NCI-H2107 treated with DMSO at 0.1 percent for 48 hours (cell line): Measurements from ENCODE around the gene MROH8.
"Not testable (repeated sequence)": the region's sequence is repeated elsewhere in the genome, so short reads cannot be mapped to it uniquely, and the experiment has no call there.

Source experiments
- DNase-seq: peaks from one replicate; lab custom pipeline; 2025; ENCODE audit not compliant: unreplicated experiment; lab: John Stamatoyannopoulos, UW

Gene MROH8

DNA sequence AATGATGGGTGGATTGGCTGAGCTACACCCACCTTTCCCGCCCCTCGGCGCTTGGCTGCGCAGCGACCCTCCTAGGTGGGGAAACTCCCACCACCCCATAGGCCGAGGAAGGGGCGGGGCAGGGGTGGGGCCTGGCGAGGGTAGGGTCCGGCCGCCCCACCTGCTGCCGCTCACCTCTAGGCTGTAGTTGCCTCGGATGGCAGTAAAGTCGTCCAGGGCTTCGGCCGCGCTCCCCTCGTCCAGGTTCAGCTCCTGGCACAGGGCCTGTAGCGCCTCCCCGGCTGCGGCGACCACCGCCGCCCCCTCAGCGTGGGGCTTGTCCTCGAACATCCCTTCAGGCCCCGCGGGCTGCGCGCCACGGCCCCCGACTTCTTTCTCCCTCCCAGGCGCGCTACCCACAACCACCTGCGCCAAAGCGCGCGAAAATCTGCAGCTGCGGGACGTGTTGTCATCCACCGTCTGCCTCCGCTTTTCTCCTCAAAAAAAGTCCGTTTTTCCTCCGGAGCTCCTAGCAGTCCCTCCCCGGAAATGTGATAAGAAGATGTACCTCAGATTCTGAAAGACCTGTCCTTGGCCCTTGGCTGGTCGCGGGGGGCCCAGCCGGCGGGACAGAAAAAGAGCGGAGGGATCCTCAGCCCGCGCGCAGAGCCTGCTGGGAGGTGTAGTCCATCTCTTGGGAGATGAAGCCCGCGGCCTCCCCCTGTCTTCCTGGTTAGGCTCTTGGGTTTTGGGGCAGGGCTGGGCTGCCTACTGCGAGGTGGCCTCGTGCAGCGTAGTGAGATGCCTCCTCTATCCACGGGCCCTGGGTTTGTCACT, 83.5 kb downstream of the MROH8 start, which contains the start of gene RBL1:
Gene RBL1, minus strand, starts transcription at position 399 of the 816 bp plus-strand sequence. Its CDS starts 69 bp downstream, at position 330.
- DNase-seq, result peak; percentile 43

GRCh38 chr20:37095108-37095598, 84.2 kb downstream of the MROH8 start:
- DNase-seq, result no peak

- no peak for DNase-seq
Measured at GRCh38 chr20:37090407-37090806, 88.9 kb downstream of the MROH8 start.

DNA sequence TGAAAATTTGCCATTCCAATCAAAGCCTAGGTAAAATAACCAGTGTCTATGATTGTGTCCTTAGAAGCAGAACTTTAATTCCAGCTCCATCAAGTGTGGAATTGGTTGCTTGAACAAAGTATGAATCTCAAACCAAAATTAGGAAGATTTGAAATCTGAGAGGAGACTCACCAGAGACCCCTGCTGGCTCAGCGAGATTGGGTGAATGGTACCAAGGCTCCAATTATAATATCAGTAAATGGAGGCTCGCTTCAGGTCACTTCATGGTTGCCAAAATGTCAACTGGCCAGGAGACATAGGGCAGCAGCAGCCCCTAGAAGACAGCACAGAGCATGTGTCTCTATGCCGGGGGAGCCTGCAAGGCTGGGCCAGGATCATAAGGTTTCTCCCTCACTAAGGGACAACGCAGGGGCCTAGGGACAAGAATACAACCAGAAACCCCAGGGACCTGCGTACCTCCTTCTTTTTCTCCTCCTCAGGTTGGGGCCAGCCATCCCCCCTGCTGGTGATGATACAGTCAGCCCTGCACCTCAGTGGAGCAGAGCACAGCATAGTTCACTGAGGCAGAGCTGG, 97.5 kb downstream of the MROH8 start:
- DNase-seq, result no peak

DNA sequence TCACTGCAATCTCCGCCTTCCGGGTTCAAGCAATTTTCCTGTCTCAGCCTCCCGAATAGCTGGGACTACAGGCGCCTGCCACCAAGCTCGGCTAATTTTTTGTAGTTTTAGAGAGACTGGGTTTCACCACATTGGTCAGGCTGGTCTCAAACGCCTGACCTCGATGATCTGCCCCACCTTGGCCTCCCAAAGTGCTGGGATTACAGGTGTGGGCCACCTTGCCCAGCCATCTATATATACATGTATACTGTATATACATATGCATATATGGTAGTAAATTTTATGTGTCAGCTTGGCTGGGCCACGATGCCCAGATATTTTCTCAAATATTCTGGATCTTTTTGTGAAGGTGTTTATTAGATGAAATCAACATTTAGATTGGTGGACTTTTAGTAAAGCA, 102.3 kb downstream of the MROH8 start:
- DNase-seq, result no peak

DNA sequence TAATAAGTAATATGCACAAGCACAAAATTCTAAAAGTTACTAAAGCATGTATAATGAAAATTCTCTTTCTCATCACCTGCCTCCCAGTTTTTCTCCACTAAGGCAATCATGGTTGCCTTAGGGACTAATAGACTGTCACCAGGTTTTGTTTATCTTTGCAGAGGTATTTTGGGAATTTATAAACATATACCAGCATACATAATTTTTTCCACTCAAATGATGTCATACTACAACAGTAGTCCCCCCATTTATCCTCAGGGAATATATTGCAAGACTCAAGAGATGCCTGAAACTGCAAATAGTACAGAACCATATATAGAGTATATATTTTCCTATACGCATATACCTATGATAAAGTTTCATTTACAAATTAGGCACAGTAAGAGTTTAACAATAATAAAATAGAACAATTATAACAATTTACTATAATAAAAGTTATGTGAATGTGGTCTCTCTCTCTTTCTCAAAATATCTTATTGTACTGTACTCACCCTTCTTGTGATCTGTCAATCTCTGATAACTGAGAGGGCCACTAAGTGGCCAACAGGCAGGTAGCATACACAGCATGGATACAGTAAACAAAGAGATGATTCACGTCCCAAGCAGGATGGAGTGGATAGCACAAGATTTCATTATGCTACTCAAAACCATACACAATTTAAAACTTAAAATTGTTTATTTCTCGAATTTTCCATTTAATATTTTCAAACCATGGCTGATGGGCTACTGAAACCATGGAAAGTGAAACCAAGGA, 103.2 kb downstream of the MROH8 start:
- no peak for DNase-seq

DNA sequence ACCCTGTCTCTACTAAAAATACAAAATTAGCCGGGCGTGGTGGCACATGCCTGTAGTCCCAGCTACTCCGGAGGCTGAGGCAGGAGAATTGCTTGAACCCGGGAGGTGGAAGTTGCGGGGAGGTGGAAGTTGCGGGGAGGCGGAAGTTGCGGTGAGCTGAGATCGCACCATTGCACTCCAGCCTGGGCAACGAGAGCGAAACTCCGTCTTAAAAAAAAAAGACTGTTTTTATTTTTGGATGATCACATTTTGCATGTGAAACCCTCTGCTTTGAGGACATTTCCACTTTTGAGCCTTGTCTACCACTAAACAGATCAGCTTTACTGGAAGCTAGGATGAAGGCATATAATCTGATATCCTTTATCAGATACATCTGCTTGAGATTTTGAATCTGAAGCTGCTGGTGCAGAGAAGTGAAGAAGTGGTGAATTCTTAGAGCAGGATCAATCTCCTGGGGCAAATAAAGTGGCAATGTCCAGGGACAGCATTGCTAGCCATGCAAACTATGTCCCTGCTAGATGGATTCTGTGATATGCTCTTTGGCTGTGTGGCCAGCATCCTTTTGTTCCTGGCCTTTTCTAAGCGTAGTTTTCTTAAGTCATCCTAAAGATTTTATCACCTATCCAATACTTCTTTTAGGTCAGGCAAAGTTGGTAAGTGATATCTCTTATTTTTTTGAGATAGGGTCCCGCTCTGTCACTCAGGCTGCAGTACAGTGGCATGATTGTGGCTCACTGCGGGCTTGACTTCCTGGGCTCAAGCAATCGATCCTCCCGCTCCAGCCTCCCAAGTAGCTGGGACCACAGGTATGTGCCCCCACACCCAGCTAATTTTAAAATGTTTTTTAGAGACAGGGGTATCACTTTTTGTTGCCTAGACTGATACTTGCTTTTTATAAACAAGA, 106.8 kb downstream of the MROH8 start:
- DNase-seq, result no peak

DNA sequence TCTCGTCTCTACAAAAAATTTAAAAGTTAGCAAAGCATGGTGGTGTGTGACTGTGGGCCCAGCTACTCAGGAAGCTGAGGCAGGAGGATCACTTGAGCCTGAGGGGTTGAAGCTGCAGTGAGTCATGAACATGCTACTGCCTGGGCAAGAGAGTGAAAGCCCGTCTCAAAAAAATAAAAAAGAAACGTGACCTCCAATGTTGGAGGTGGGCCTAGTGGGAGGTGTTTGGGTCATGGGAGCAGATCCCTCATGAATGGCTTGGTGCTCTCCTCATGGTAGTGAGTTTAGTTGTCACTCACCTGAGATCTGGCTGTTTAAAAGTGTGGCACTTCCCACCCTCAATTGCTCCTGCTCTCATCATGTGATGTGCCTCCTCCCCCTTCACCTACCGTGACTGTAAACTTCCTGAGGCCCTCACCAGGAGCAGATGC, 107.9 kb downstream of the MROH8 start:
- DNase-seq, result no peak

- not testable (repeated sequence) for DNase-seq
Measured at GRCh38 chr20:37069563-37069962, 109.8 kb downstream of the MROH8 start.

DNA sequence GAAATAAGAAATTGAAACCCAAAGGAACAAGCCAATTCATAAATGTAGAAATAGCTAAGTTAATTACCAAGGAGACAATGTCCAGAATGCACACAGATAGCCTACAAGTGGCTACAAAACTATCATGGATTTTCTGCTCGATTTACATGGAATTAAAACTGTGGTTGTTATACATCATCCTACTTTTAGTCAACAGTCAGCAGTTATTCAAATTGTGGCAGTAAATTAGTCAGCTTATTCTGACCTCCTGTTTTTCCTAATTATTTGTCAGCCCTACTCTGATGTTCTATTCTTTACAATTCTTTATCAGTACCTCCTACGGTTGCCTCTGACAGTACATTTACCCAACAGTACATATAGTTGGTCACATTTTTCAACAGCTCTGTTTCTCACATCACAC, 113.2 kb downstream of the MROH8 start:
- no peak for DNase-seq

DNA sequence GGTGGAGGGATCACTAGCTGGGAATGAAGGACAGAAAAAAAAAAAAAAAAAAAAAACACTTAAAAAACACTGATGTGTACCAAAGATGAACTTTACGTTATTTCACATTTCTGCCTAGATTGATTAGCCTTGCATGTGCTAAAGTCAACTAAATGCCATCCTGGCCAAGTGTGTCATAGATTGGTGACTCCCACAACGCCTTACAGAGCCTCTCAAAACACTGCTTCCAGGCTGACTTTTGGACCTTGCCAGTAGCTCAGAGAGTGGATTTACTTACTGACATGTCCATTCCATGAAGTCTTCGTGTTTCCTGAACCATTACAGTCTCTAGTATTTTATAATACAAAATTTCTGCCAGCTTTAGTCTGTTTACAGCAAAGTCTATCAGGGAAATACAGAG, 124.1 kb downstream of the MROH8 start:
- DNase-seq, result no peak

DNA sequence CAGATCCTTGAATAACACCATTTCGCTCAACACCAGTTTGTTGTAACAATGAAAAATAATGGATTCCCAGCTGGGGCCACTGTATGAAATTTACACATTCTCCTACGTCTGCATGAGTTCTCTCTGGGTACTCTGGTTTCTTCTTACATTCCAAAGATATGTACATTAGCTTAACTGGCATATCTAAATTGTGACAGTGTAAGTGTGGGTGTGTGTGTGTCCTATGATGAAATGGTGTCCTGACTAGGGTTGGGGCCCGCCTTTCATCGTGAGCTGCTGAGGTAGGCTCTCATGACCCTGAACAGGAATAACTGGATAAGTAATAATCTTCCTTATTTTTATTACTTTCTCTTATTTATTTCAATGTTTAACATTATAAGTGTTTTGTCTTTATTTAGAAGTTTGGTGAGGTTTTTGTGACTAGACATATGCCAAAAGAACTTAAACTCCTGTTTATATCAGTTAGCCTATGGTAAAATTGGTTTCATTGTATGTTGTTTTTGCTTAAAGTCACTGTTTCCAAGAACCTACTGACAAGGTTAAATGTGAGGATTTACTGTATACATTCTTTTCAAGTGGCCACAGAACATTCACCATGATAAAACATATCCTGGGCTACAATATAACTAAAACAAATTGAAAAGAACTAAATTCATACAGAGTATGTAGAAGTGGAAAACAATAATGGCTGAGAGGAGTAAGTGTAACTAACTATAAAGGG, 126.0 kb downstream of the MROH8 start:
- DNase-seq, result no peak
